NCI-H1436 (cell line): ENCODE results near the gene TECR.
"Not testable (repeated sequence)": the region's sequence is repeated elsewhere in the genome, so short reads cannot be mapped to it uniquely, and the experiment has no call there.

Experiments
- DNase-seq: peaks from one replicate; lab custom pipeline; 2025; lab: John Stamatoyannopoulos, UW

TECR gene

GRCh38 chr19:14529254-14530004 lies at the start of gene TECR:
TECR (plus strand) TSS chr19:14529594; CDS start chr19:14529697, 103 bp downstream.
- DNase-seq: peak; percentile 100

GRCh38 chr19:14479975-14480699 lies 49.3 kb upstream of the TECR start:
- no peak for DNase-seq

GRCh38 chr19:14480700-14481079 lies 48.7 kb upstream of the TECR start:
- DNase-seq: no peak

- DNase-seq: no peak
These were observed 47.0 kb upstream of the TECR start for GRCh38 chr19:14482172-14482941.

- DNase-seq: no peak
These were observed 41.8 kb upstream of the TECR start for GRCh38 chr19:14487370-14488125.

- no peak for DNase-seq
These were observed 36.5 kb upstream of the TECR start for GRCh38 chr19:14492756-14493337.

- no peak for DNase-seq
These were observed 35.0 kb upstream of the TECR start for GRCh38 chr19:14494411-14494810.

- DNase-seq: no peak
These were observed 34.3 kb upstream of the TECR start for GRCh38 chr19:14494910-14495671.

GRCh38 chr19:14495672-14496028 lies 33.7 kb upstream of the TECR start:
- no peak for DNase-seq

- DNase-seq: peak; percentile 97
These were observed 33.2 kb upstream of the TECR start, which contains the start of gene GIPC1 for GRCh38 chr19:14496029-14496833. GIPC1 (minus strand) TSS chr19:14496127; CDS start chr19:14482976, 13,151 bp downstream.

- no peak for DNase-seq
These were observed 32.6 kb upstream of the TECR start for GRCh38 chr19:14496834-14497227.

- DNase-seq: no peak
These were observed 32.0 kb upstream of the TECR start for GRCh38 chr19:14497228-14497921.

- DNase-seq: no peak
These were observed 26.9 kb upstream of the TECR start for GRCh38 chr19:14502334-14503092.

GRCh38 chr19:14503285-14503684 lies 26.1 kb upstream of the TECR start:
- no peak for DNase-seq

- DNase-seq: not testable (repeated sequence)
These were observed 24.8 kb upstream of the TECR start for GRCh38 chr19:14504575-14504974.

GRCh38 chr19:14505488-14506239 lies 23.7 kb upstream of the TECR start:
- DNase-seq: peak; percentile 48

GRCh38 chr19:14507704-14508542 lies 21.5 kb upstream of the TECR start:
- DNase-seq: no peak
